Measurements from ENCODE around the gene CHST11.

CHST11 gene

GRCh38 chr12:104662203-104662602 is 205.5 kb downstream of the CHST11 start:
- no peak for DNase-seq

DNA sequence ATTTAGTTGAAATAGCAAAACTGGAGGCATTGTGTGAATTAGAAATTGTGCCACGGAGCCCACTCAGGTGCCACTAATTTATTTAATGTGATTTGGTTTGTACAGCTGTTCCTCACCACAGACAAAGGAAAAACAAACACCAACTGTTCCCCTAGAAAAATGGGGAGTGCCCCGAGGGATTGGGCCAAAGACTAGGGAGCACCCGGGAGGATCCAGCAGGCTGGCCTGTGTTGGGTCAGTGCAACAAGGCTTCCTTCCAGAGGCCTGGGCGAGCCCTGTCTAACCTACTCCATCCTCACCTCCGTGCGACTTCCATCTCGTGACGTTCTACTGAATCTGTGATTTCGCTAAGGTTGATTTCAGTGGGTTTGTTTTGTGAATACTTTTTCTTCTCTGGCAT is 206.2 kb downstream of the CHST11 start:
- no peak for DNase-seq

GRCh38 chr12:104664351-104664750 is 207.6 kb downstream of the CHST11 start:
- no peak for DNase-seq

- no peak for DNase-seq
Observed at GRCh38 chr12:104665296-104665695, 208.5 kb downstream of the CHST11 start.

- no peak for DNase-seq
Observed at GRCh38 chr12:104667139-104667538, 210.4 kb downstream of the CHST11 start.

DNA sequence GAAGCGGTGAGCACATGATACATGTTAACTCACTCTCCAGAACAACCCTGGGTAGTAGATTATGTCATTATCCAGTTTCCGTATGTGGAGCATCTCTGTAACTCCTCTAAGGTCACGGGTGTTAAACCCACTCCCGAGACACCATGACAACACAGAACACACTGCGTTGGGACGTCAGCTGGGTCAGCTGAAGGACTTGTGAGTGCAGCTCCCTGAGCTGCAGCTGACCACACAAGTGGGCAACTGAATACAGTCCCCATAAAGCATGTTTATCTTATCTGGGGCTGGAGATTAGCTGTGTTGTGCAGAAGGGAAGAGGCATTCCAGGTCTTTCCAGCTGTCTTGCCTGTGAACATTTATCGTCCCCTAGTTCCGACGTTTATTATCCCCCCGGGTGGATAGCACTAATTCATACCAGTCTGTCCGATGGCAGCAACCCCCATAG is 211.5 kb downstream of the CHST11 start:
- DNase-seq, result no peak

DNA sequence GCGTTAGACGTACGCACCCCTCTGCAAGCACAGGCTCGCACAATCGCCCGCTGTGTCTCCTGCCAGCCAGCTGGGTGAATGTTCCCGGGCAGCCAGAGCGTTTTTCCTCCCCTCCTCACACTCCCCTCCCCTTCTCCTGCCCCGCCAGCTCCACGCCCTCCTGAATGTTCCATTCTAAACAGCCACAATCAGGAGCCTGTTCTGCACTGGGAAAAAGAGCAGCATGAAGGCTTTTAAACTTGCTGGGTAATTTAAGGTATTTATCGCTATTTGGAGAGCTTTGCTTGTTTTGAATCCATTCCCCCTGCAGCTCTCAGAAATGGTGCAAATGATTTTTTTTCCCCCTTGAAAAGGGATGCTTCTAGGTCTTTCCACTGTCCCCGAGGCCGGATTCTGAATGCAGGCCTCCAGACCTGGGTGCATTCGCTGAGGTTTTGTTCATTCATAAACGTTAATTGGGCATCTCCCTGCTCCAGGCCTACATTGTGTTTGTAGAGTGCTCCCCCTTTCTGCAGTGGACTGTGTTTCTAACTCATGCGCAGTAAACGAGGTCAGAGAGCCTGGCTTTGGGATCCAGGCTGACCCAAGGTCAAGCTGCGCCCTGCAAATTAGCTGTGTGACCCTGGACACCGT is 212.5 kb downstream of the CHST11 start:
- DNase-seq, result no peak

GRCh38 chr12:104669851-104670337 is 213.1 kb downstream of the CHST11 start:
- peak; percentile 35 for DNase-seq

GRCh38 chr12:104670439-104671408 is 214.0 kb downstream of the CHST11 start:
- no peak for DNase-seq

- DNase-seq, result peak; percentile 81
Observed at GRCh38 chr12:104671409-104672095, 214.8 kb downstream of the CHST11 start.

- no peak for DNase-seq
Observed at GRCh38 chr12:104672096-104672445, 215.3 kb downstream of the CHST11 start.

DNA sequence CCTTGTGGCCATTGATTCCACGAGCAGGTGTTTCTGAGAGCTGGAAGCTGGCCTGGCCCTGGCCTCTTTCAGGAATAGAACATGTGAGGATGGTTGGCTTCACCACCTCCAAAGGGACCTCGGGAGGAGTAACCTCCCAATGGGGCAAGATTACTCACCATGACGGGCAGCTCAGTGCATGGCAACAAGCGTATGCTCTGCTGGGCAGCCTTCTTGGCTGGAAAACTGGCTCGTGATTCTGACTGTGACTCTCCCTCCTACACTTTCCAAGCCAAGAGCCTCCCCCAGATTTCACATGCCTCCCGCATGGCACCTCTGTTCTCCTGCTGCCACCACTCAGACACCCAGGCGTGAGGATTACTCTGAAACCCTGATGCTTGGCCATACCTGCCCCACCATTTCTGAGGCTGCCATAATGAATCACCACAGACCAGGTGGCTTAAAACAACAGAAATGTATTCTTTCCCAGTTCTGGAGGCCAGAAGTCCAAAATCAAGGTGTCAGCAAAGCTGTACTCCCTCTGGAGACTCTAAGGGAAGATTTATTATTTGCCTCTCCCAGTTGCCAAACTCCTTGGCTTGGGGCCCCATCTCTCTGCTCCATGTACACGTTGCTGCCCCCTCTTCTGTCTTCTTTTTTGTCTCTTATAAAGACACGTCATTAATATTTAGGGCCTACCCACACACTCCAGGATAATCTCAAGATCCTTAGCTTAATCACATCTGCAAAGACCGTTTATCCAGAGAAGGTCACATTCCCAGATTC is 215.9 kb downstream of the CHST11 start:
- DNase-seq, result no peak

GRCh38 chr12:104673294-104673693 is 216.5 kb downstream of the CHST11 start:
- no peak for DNase-seq

GRCh38 chr12:104673696-104674482 is 217.1 kb downstream of the CHST11 start:
- DNase-seq, result no peak

DNA sequence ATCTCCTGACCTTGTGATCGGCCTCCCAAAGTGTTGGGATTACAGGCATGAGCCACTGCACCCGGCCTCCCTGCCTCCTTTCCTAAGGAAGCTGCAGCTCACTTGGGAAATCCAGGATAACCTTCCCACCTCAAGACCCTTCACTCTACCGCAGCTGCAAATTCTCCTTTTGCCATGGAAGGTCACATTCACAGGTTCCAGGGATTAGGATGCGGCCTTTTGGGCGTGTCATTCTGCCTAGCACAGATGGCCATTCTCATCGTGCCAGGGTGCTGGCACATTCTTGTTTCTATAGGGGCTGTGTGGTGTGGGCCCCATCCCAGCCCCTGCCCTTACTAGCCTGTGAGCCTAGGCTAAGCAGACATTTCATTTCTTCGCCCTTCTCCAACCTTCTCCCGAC is 219.9 kb downstream of the CHST11 start:
- no peak for DNase-seq

GRCh38 chr12:104677441-104678089 is 220.8 kb downstream of the CHST11 start:
- no peak for DNase-seq

GRCh38 chr12:104680070-104680469 is 223.3 kb downstream of the CHST11 start:
- DNase-seq, result peak; percentile 56

DNA sequence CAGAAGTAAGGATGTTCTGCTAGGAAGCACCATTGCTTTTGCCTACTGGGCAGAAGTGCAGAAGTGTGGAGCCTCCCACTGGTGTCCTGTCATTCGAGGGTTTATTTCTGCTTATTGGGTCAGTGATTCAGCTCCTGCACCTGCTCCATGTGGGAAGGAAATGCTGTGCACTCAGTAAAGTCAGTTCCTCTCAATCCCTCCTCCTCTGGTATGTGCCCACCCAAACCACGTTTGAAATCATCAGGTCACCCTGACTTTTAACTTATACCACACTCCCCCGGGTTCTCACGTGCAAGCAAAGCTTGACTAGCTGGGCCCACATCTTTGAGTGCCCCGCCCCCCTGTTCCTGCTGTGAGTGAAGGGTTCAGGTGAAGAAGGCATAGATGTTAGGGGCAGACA is 223.7 kb downstream of the CHST11 start:
- no peak for DNase-seq

- no peak for DNase-seq
Observed at GRCh38 chr12:104681012-104681690, 224.4 kb downstream of the CHST11 start.

GRCh38 chr12:104682790-104683279 is 226.1 kb downstream of the CHST11 start:
- DNase-seq, result peak; percentile 85
